Prostate gland (tissue), 2 donors: ENCODE results near the gene IBA57.

ENCODE experiments used
- POLR2A ChIP-seq: fragments of 450-650 bp; IDR thresholded peaks from one replicate; pipeline ENCODE4 v1.6.1; 2016; ENCODE audit warnings: antibody characterized with exemption, mild to moderate bottlenecking
- POLR2AphosphoS5 ChIP-seq: sonication (generic); formaldehyde crosslinking; IDR thresholded peaks from one replicate; pipeline ENCODE4 v1.6.1; 2017; ENCODE audit warnings: antibody characterized with exemption
- TF ChIP-seq, protein P1 (sequence below), 4 experiments: fragments of 200-600 bp in 2 of 4; fragments of 450-650 bp in 2 of 4; sonication (generic) in 2 of 4; IDR thresholded peaks; 1 replicate in 3 of 4; 2 replicates in 1 of 4; pipeline ENCODE4 v1.5.1; 2016 to 2019; ENCODE audit warnings: antibody characterized with exemption in 4 of 4, mild to moderate bottlenecking in 2 of 4, moderate library complexity in 2 of 4

DNA sequence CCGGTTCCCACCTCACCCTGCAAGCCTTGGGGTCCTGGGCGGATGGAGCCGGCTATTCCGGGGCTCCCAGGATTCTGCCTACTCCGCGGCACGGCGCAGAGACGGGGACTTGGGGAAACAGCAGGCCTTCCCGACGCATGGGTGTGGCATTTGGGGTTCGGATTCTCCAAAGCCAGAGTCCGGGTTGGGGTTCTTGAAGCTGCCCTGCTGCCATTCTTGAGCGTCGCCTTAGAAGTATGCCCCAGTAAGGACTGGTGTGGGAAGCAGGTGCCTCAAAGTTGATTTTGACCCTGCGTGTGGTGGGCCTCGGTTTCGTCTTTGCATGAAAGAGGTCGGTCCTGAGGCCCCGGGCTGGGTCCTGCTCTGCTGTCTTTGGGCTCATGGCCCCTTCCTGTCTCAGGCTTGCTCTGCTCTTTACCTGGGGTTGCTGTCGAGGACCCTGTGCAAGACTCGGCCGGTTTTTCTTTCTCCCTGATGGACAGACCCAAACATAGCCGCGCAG, 24.8 kb upstream of the IBA57 start:
- TF ChIP-seq, protein P1, sequence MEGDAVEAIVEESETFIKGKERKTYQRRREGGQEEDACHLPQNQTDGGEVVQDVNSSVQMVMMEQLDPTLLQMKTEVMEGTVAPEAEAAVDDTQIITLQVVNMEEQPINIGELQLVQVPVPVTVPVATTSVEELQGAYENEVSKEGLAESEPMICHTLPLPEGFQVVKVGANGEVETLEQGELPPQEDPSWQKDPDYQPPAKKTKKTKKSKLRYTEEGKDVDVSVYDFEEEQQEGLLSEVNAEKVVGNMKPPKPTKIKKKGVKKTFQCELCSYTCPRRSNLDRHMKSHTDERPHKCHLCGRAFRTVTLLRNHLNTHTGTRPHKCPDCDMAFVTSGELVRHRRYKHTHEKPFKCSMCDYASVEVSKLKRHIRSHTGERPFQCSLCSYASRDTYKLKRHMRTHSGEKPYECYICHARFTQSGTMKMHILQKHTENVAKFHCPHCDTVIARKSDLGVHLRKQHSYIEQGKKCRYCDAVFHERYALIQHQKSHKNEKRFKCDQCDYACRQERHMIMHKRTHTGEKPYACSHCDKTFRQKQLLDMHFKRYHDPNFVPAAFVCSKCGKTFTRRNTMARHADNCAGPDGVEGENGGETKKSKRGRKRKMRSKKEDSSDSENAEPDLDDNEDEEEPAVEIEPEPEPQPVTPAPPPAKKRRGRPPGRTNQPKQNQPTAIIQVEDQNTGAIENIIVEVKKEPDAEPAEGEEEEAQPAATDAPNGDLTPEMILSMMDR (IDR thresholded peaks at IDR 0.05), result no peak
- TF ChIP-seq POLR2A, result no peak
- no peak for TF ChIP-seq POLR2AphosphoS5
